ENCODE data around the gene DYTN. TPM values are rescaled to one million over a fixed set of nuclear protein-coding genes. Genes with fewer than 3 reads are reported as not detected.
"Not testable (repeated sequence)": the region's sequence is repeated elsewhere in the genome, so short reads cannot be mapped to it uniquely, and the experiment has no call there.

DYTN gene
- total RNA-seq: not detected

GRCh38 chr2:206718296-206718695 is at the start of gene DYTN:
Gene DYTN (minus strand): TSS chr2:206718396. CDS start chr2:206718279, 117 bp downstream.
- ATAC-seq: no peak

- no peak for ATAC-seq
Measured at GRCh38 chr2:206766057-206766930, 48.1 kb upstream of the DYTN start.

GRCh38 chr2:206765242-206766056 is 47.3 kb upstream of the DYTN start, which contains the start of the genes FASTKD2 and MDH1B:
Gene FASTKD2 (plus strand): TSS chr2:206765606. CDS start chr2:206766694, 1,088 bp downstream.
Gene MDH1B (minus strand): TSS chr2:206765328. CDS start chr2:206765271, 57 bp downstream.
- peak; percentile 95 for ATAC-seq

- no peak for ATAC-seq
Measured at GRCh38 chr2:206764673-206765241, 46.6 kb upstream of the DYTN start.

- no peak for ATAC-seq
Measured at GRCh38 chr2:206756816-206757215, 38.6 kb upstream of the DYTN start.

- no peak for ATAC-seq
Measured at GRCh38 chr2:206740800-206741199, 22.6 kb upstream of the DYTN start.

- no peak for ATAC-seq
Measured at GRCh38 chr2:206739271-206739670, 21.1 kb upstream of the DYTN start.

- ATAC-seq: no peak
Measured at GRCh38 chr2:206736935-206737334, 18.7 kb upstream of the DYTN start.

GRCh38 chr2:206733341-206733740 is 15.1 kb upstream of the DYTN start:
- ATAC-seq: no peak

GRCh38 chr2:206728277-206729199 is 10.3 kb upstream of the DYTN start:
- peak; percentile 32 for ATAC-seq

GRCh38 chr2:206727287-206727686 is 9.1 kb upstream of the DYTN start:
- no peak for ATAC-seq

- ATAC-seq: no peak
Measured at GRCh38 chr2:206723288-206723687, 5.1 kb upstream of the DYTN start.

GRCh38 chr2:206721256-206721920 is 3.2 kb upstream of the DYTN start:
- no peak for ATAC-seq

- no peak for ATAC-seq
Measured at GRCh38 chr2:206716623-206717022, 1.6 kb downstream of the DYTN start.

GRCh38 chr2:206715183-206715582 is 3.0 kb downstream of the DYTN start:
- not testable (repeated sequence) for ATAC-seq

GRCh38 chr2:206713746-206714145 is 4.5 kb downstream of the DYTN start:
- no peak for ATAC-seq

- no peak for ATAC-seq
Measured at GRCh38 chr2:206708286-206708685, 9.9 kb downstream of the DYTN start.

- no peak for ATAC-seq
Measured at GRCh38 chr2:206707164-206707701, 11.0 kb downstream of the DYTN start.

GRCh38 chr2:206701952-206702605 is 16.1 kb downstream of the DYTN start:
- no peak for ATAC-seq

- no peak for ATAC-seq
Measured at GRCh38 chr2:206700156-206700555, 18.0 kb downstream of the DYTN start.

All from esophagus mucosa (tissue), 1 donor.